ENCODE data around the gene ROBO1. TPM values are rescaled to one million over a fixed set of nuclear protein-coding genes. Genes with fewer than 3 reads are reported as not detected.

Gene ROBO1
- total and polyA plus RNA-seq, 2 donors (not counting 1 experiment from before 2014, with no cell fraction given) = 0.27 to 3.2 TPM

GRCh38 chr3:79246875-79247724 is 520.7 kb downstream of the ROBO1 start:
- Histone ChIP-seq H3K4me1 (ENCODE audit: control insufficient read depth in 2 of 2, insufficient read depth in 2 of 2, low read length in 2 of 2) (no peaks in the 10 kb centered on the region), H3K4me2 (replicated peaks; ENCODE audit: low read depth, low read length, poor library complexity, severe bottlenecking) (no peak overlapping the region), H4K20me1 (ENCODE audit: control insufficient read depth, insufficient read depth, low read length, poor library complexity, severe bottlenecking) (no peaks in the 10 kb centered on the region), H2AFZ (ENCODE audit: insufficient read depth, low read depth, low read length, poor library complexity, severe bottlenecking) (no peak overlapping the region), H3K27me3 (replicated peaks in 1 of 4; ENCODE audit: control extremely low read depth in 1 of 4, control insufficient read depth in 3 of 4, insufficient read depth in 4 of 4, low read length in 3 of 4) (no peaks in the 10 kb centered on the region), H3K27ac (ENCODE audit: low read length in 2 of 2) (no peak overlapping the region), H3K4me3 (ENCODE audit: control extremely low read depth in 1 of 5, extremely low read depth in 1 of 5, insufficient read depth in 1 of 5, low read depth in 2 of 5, low read length in 4 of 5) (no peak overlapping the region), H3K9ac (ENCODE audit: low read length) (no peak overlapping the region), H3K79me2 (ENCODE audit: control insufficient read depth, insufficient read depth, low read length) (no peaks in the 10 kb centered on the region), H3K9me3 (ENCODE audit: control extremely low read depth in 1 of 3, control insufficient read depth in 2 of 3, insufficient read depth in 1 of 3, low read length in 2 of 3) (peaks cover 0 to 3% (median 2%) of the 10 kb centered on the region in 3 donors), H3K36me3 (replicated peaks in 1 of 2; ENCODE audit: control extremely low read depth in 1 of 2, control insufficient read depth in 1 of 2, extremely low read depth in 1 of 2, insufficient read depth in 2 of 2, low read length in 1 of 2) (no peaks in the 10 kb centered on the region)
- POLR2A ChIA-PET = no interaction called here
- CTCF ChIA-PET = no interaction called here
- intact Hi-C loops (cut with micrococcal nuclease) = no loop called here
- no CpG with 5 or more reads among the region's 8 CpGs for WGBS (ENCODE audit: insufficient coverage)
- Mint-ChIP-seq H3K4me3 (no peak overlapping the region), H3K4me1 (no peaks in the 10 kb centered on the region), H3K9me3 (ENCODE audit: insufficient read depth) (no peaks in the 10 kb centered on the region), H3K27me3 (no peaks in the 10 kb centered on the region), H3K27ac (no peak overlapping the region)
- TF ChIP-seq, protein P1, sequence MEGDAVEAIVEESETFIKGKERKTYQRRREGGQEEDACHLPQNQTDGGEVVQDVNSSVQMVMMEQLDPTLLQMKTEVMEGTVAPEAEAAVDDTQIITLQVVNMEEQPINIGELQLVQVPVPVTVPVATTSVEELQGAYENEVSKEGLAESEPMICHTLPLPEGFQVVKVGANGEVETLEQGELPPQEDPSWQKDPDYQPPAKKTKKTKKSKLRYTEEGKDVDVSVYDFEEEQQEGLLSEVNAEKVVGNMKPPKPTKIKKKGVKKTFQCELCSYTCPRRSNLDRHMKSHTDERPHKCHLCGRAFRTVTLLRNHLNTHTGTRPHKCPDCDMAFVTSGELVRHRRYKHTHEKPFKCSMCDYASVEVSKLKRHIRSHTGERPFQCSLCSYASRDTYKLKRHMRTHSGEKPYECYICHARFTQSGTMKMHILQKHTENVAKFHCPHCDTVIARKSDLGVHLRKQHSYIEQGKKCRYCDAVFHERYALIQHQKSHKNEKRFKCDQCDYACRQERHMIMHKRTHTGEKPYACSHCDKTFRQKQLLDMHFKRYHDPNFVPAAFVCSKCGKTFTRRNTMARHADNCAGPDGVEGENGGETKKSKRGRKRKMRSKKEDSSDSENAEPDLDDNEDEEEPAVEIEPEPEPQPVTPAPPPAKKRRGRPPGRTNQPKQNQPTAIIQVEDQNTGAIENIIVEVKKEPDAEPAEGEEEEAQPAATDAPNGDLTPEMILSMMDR (IDR thresholded peaks at IDR 0.05) = no peak
- DNase-seq (no peak), ATAC-seq (ENCODE audit: low read depth) (no peak)

DNA sequence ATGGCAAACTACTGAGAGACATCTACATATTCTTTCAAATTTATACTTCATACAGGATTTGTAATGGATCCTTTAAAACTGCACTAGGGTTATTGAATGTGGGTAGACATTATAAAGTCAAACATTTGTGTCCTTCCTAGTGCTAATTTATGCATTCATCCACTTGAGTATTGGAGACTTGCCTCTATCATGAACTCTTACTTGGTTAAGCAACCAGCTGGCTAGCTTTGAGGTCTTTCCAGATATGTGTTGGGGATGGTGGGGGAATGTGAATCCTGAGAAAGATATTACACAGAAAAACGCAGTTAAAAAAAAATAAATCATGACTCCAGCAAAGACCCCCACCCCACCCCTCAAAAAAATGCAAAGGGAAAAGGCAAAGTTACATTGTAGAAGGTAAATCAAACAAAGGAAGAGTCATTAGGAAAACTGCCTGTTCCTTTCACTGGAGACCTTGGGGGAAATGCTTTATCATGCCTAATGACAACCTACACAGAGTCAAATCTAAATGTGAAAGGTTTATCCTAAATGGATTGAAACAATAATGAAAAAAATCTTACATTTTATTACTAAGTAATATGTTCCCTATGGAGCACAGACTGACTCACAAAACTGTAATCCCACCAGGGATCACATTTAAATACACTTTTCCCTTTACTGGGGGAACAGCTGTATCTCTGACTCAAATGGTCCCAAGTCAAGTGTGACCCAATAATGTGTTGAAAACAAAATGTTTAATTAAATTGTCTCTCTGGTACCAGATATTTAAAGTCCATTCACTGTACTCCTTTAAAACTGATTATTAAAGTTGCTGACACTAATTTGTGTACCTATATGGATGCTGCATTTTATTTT is 522.3 kb downstream of the ROBO1 start:
- Histone ChIP-seq H3K9ac (ENCODE audit: low read length) (no peak overlapping the region), H3K4me3 (ENCODE audit: control extremely low read depth in 1 of 5, extremely low read depth in 1 of 5, insufficient read depth in 1 of 5, low read depth in 2 of 5, low read length in 4 of 5) (no peak overlapping the region), H3K9me3 (ENCODE audit: control extremely low read depth in 1 of 3, control insufficient read depth in 2 of 3, insufficient read depth in 1 of 3, low read length in 2 of 3) (peaks cover 0 to 7% (median 3%) of the 10 kb centered on the region in 3 donors), H3K4me2 (replicated peaks; ENCODE audit: low read depth, low read length, poor library complexity, severe bottlenecking) (no peak overlapping the region), H3K36me3 (replicated peaks in 1 of 2; ENCODE audit: control extremely low read depth in 1 of 2, control insufficient read depth in 1 of 2, extremely low read depth in 1 of 2, insufficient read depth in 2 of 2, low read length in 1 of 2) (no peaks in the 10 kb centered on the region), H3K79me2 (ENCODE audit: control insufficient read depth, insufficient read depth, low read length) (no peaks in the 10 kb centered on the region), H4K20me1 (ENCODE audit: control insufficient read depth, insufficient read depth, low read length, poor library complexity, severe bottlenecking) (no peaks in the 10 kb centered on the region), H2AFZ (ENCODE audit: insufficient read depth, low read depth, low read length, poor library complexity, severe bottlenecking) (no peak overlapping the region), H3K27ac (ENCODE audit: low read length in 2 of 2) (no peak overlapping the region), H3K27me3 (replicated peaks in 1 of 4; ENCODE audit: control extremely low read depth in 1 of 4, control insufficient read depth in 3 of 4, insufficient read depth in 4 of 4, low read length in 3 of 4) (no peaks in the 10 kb centered on the region), H3K4me1 (ENCODE audit: control insufficient read depth in 2 of 2, insufficient read depth in 2 of 2, low read length in 2 of 2) (no peaks in the 10 kb centered on the region)
- intact Hi-C loops (cut with micrococcal nuclease) = no loop called here
- ChIA-PET CTCF (no interaction called here), POLR2A (no interaction called here)
- no peaks in the 10 kb centered on the region for H3K4me1 Mint-ChIP-seq
- ATAC-seq (ENCODE audit: low read depth) = no peak
- no peak overlapping the region for H3K4me3 Mint-ChIP-seq
- peaks cover 3% of the 10 kb centered on the region for H3K9me3 Mint-ChIP-seq (ENCODE audit: insufficient read depth)
- TF ChIP-seq, protein P1 (IDR thresholded peaks at IDR 0.05) = no peak
- TF ChIP-seq EZH2 (IDR thresholded peaks at IDR 0.05; ENCODE audit: borderline replicate concordance, insufficient read depth, low read depth, low read length, poor library complexity, severe bottlenecking) = no peak
- no peak overlapping the region for H3K27ac Mint-ChIP-seq
- H3K27me3 Mint-ChIP-seq = no peaks in the 10 kb centered on the region
- no CpG with 5 or more reads among the region's 1 CpG for WGBS (ENCODE audit: insufficient coverage)
- no peak for DNase-seq

Measured in B cell (primary cell).